Right ventricle myocardium superior (tissue), 1 donor: ENCODE results near the gene FNBP1. TPM values are rescaled to one million over a fixed set of nuclear protein-coding genes. Genes with fewer than 3 reads are reported as not detected.
"Not testable (repeated sequence)": the region's sequence is repeated elsewhere in the genome, so short reads cannot be mapped to it uniquely, and the experiment has no call there.

ENCODE experiments used
- ATAC-seq: fragments of 200-7000 bp; cut with Tn5 transposase; one replicate; pipeline ENCODE4 v1.9.1; 2020; ENCODE audit warnings: mild to moderate bottlenecking; ENCODE audit not compliant: poor library complexity
- DNase-seq: peaks from one replicate; pipeline ENCODE4 v3.0.0-alpha.2; 2020
- intact Hi-C: fragments of 100-400 bp; cut with DNase I; formaldehyde crosslinking; loops from one replicate; pipeline ENCODE4 v1.11.2; 2022
- total RNA-seq: library from RNA; stranded (reverse); fragmentation: NEBNext Ultra II Directional; extraction: Animal tissue kit (Norgen Biotek cat#: 25700); gene quantifications from one replicate; pipeline ENCODE4 v1.2.1, GENCODE V29; 2021
- donor health status: DM: no; HTN: yes; CAD: no; lungs with severe emphysema.

The FNBP1 gene
- total RNA-seq, 1 donor from 2014 or later: 21.5 TPM

GRCh38 chr9:129914051-129914450, 128.9 kb downstream of the FNBP1 start:
- ATAC-seq: no peak
- no peak for DNase-seq
- intact Hi-C loops: no loop called here

- ATAC-seq (no peak), DNase-seq (no peak)
- intact Hi-C loops: no loop called here
Observed at GRCh38 chr9:129910628-129911567, 132.1 kb downstream of the FNBP1 start.

DNA sequence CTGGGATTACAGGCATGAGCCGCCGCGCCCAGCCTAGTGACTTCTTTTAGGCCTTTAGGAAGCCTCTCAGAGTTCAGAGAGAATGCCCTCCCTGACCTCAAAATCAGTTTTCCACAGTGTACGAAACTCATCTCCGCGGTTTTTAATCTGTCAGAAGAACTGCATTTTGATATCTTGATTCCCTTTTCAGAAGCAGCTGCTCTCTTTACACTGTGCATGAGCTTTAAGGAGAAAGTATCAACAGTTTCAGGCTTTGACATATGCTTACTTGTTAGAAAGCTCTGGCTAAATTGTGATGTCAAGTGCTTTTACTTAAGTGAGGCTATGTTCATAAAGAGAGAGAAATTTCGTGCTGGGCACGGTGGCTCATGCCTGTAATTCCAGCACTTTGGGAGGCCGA, 133.1 kb downstream of the FNBP1 start:
- ATAC-seq (no peak), DNase-seq (no peak)
- intact Hi-C loops: no loop called here

GRCh38 chr9:129908906-129909305, 134.1 kb downstream of the FNBP1 start:
- no peak for DNase-seq
- no peak for ATAC-seq
- intact Hi-C loops: no loop called here

GRCh38 chr9:129907201-129907600, 135.8 kb downstream of the FNBP1 start:
- ATAC-seq (no peak), DNase-seq (no peak)
- intact Hi-C loops: no loop called here

GRCh38 chr9:129906298-129906697, 136.7 kb downstream of the FNBP1 start:
- no peak for DNase-seq
- intact Hi-C loops: no loop called here
- no peak for ATAC-seq

GRCh38 chr9:129904734-129905133, 138.3 kb downstream of the FNBP1 start:
- DNase-seq: no peak
- ATAC-seq: no peak
- intact Hi-C loops: no loop called here

DNA sequence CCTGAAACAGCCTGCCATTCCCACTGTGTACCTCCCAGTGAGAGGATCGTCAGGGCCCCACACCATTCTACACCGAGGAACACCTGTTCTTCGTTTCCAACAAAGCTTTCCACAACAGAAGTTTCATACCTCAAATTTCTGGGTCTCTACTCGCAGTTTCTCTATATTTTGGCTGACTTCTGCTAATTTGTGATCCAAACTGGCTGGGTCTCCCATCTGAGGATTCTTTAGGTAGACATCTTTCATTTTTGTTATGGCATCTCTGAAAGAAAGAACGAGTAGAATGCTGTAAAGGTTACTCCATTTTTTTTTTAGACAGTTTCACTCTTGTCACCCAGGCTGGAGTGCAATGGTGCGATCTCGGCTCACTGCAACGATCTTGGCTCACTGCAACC, 140.3 kb downstream of the FNBP1 start:
- ATAC-seq: no peak
- no peak for DNase-seq
- intact Hi-C loops: no loop called here

DNA sequence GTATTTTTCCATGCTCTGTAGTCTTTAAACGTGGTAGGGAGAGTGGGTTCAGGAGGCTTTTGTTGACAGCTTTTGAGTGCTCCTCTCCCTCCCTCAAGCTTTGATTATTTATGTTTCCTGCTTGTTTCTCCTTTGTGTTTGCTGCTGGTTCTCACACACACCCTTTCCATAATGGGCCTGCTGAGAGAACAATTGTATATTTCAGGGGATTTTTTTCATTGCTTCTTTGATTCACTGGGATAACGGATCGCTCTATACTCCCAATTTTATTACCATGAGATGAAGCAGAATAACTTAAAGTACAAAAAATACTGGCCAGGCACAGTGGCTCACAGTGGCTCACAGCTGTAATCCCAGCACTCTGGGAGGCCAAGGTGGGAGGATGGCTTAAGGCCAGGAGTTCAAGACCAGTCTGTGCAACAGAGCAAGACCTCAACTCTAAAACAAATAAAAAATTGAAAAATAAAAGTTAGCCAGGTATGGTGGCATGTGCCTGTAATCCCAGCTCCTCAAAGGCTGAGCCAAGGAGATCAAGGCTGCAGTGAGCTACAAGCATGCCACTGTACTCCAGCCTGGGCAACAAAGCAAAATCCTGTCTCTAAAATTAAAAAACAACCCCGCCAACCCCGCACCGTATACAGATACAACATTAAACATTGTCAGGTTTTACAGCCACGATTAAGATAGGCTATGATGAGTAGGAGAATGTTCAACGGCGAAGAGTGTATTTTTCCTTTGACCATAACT, 140.8 kb downstream of the FNBP1 start:
- no peak for DNase-seq
- intact Hi-C loops: no loop called here
- ATAC-seq: no peak

DNA sequence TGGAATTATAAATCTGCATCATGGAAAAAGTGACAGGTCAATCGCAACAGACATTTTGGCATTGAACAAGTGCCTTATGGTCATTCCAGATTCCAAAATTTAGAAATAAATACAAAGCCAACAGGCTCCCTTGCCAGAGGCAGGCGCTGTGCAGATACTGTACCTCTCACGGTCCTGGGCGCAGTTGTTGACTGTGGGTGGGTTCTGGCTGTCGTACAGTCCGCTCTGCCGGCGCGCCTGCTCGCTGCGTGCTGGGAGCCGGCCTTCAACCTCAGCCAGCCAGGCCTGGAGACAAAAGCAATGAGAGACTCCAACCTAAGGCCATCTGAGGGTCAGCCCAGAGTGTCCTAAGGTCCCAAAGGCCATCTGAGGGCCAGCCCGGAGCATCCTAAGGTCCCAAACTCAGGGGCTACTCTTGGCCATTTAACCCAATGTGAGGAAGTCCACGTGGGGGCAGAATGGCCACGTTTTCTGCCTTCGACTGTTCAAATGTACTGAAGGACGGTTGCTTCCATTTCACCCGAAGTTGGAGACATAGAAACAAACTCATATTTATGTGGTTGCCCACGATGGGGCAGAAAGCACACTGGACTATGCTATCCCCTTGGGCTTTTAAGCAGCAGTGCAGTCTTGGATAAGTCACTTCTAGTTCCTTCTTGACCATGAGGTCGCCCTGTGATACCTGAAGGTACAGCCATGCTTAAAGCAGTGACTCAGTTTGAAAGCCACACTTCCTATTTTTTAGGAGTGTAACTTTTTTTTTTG, 142.5 kb downstream of the FNBP1 start:
- intact Hi-C loops: no loop called here
- no peak for ATAC-seq

DNA sequence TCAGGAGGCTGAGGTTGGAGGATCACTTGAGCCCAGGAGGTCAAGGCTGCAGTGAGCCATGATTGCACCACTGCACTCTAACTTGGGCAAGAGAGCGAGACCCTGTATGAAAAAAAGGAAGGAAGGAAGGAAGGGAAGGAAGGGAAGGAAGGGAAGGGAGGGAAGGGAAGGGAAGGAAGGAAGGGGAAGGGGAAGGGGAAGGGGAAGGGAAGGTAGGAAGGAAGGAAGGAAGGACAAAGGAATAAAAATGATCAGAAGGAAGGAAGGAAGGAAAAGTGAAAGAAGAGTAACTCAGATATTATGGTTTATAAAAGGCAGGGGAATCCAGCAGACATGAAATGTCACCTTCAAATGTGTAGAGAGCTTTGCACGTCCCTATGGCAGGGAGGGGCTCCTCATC, 143.4 kb downstream of the FNBP1 start:
- intact Hi-C loops: no loop called here
- no peak for ATAC-seq
- DNase-seq: no peak

More for the DNA sequence above, 142.5 kb downstream of the FNBP1 start:
- no peak for DNase-seq

- intact Hi-C loops: no loop called here
- ATAC-seq (peak; percentile 31), DNase-seq (no peak)
Observed at GRCh38 chr9:129898185-129898584, 144.8 kb downstream of the FNBP1 start.

GRCh38 chr9:129897263-129897662, 145.7 kb downstream of the FNBP1 start:
- DNase-seq: no peak
- intact Hi-C loops: no loop called here
- ATAC-seq: no peak

GRCh38 chr9:129895376-129896268, 147.4 kb downstream of the FNBP1 start:
- intact Hi-C loops: no loop called here
- ATAC-seq (no peak), DNase-seq (no peak)

DNA sequence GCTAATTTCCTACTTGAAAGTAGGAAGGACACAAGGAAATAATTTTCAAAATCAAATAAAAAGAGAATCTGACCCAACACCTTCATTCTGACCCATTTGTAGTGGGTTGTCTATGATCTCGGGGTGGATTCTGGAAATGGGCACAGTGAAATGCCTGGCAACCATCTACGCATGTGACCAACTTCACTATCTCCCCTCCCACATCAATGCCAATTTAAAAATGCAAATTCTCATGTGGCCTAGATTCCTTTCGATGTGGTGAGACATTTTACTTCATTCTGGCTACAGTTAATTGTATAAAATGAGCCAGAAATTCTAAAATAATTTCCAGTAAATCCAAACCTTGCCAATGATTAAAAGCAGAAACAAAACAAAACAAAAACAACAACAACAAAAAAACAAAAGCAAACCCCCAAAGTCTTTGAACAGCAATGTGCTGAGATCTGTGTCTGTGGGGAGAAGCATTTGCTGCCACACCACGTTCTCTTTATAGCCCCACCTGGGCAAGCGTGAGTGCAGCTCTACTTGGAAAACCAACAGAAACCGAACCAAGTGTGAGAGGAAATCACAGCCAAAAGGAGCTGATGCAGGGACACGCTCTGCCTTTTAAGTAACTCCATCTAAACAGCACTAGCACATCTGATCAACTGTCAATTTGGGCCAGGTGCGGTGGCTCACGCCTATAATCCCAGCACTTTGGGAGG, 148.7 kb downstream of the FNBP1 start:
- ATAC-seq: no peak
- DNase-seq: no peak
- intact Hi-C loops: no loop called here

DNA sequence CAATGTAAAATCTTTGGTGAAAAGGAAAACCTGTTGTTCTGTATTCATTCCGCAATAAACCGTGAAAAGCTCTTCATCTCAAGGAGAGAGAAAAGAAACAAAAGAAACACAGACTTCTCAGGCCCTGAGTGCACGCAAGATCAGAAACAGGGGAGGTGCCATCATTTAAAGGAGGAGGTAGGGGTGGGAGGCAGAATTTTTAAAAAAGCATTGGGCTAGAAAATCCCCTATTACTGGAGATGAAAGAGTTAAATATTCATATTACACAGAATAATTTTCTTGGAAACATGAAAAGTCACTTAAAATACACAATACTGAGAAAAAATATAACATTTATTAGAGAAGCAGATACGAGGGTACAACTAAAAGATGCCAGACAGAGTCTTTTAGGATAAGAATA, 151.4 kb downstream of the FNBP1 start:
- intact Hi-C loops: no loop called here
- no peak for DNase-seq
- no peak for ATAC-seq

GRCh38 chr9:129890718-129891299, 152.2 kb downstream of the FNBP1 start:
- DNase-seq, ATAC-seq, intact Hi-C loops: not testable (repeated sequence)
